DND-41 (cell line): ENCODE measurements around the gene RBMS3.

ENCODE experiments used
- ATAC-seq: fragments of 200-7000 bp; cut with Tn5 transposase; 3 replicates; pipeline ENCODE4 v1.9.1; 2021; ENCODE audit warnings: low read depth; ENCODE audit not compliant: insufficient read depth
- DNase-seq: peaks from one replicate; pipeline ENCODE4 v3.0.0-alpha.2; 2020
- H2AFZ ChIP-seq: 2 replicates; pipeline ENCODE4 v1.6.0; 2012; ENCODE audit warnings: low read depth, low read length
- H3K27ac ChIP-seq: 2 replicates; pipeline ENCODE4 v1.5.1; 2012; ENCODE audit warnings: low read length, inconsistent platforms
- H3K27me3 ChIP-seq: fragments of 200-600 bp; sonication (generic); 2 replicates; pipeline ENCODE4 v1.6.0; 2012; ENCODE audit warnings: low read length, mild to moderate bottlenecking, inconsistent platforms; ENCODE audit not compliant: insufficient read depth, poor library complexity
- H3K36me3 ChIP-seq: 2 replicates; pipeline ENCODE4 v1.5.1; 2012; ENCODE audit warnings: low read length, inconsistent platforms; ENCODE audit not compliant: insufficient read depth
- H3K4me1 ChIP-seq: 2 replicates; pipeline ENCODE4 v1.5.1; 2012; ENCODE audit warnings: mild to moderate bottlenecking, low read length; ENCODE audit not compliant: insufficient read depth
- H3K4me2 ChIP-seq: 2 replicates; pipeline ENCODE4 v1.6.0; 2012; ENCODE audit warnings: mild to moderate bottlenecking, moderate library complexity, low read length, inconsistent platforms; ENCODE audit not compliant: insufficient read depth
- H3K4me3 ChIP-seq, 2 experiments: fragments of 200-600 bp in 1 of 2; shearing (Covaris generic) in 1 of 2; 2 replicates each; pipeline ENCODE4 v1.5.1; 2012 to 2016; ENCODE audit warnings: inconsistent platforms in 2 of 2, low read length in 2 of 2, mild to moderate bottlenecking in 2 of 2, low read depth in 1 of 2, moderate library complexity in 1 of 2
- H3K79me2 ChIP-seq: 2 replicates; pipeline ENCODE4 v1.6.0; 2012; ENCODE audit warnings: low read length, inconsistent platforms; ENCODE audit not compliant: insufficient read depth
- H3K9ac ChIP-seq: 2 replicates; pipeline ENCODE4 v1.6.0; 2012; ENCODE audit warnings: low read depth, mild to moderate bottlenecking, inconsistent platforms, low read length, moderate library complexity
- H3K9me3 ChIP-seq: 2 replicates; pipeline ENCODE4 v1.5.1; 2012; ENCODE audit warnings: low read length, moderate library complexity, mild to moderate bottlenecking, inconsistent platforms; ENCODE audit not compliant: insufficient read depth, severe bottlenecking
- H4K20me1 ChIP-seq: 2 replicates; pipeline ENCODE4 v1.6.0; 2012; ENCODE audit warnings: low read length; ENCODE audit not compliant: insufficient read depth
- CTCF ChIP-seq: IDR thresholded peaks from 2 replicates; pipeline ENCODE4 v1.5.1; 2012; ENCODE audit warnings: borderline replicate concordance, low read length, moderate library complexity, mild to moderate bottlenecking; ENCODE audit not compliant: poor library complexity, severe bottlenecking; ENCODE audit errors: extremely low read depth
- EZH2 ChIP-seq: IDR thresholded peaks from 3 replicates; pipeline ENCODE4 v1.6.1; 2012; ENCODE audit warnings: borderline replicate concordance, low read depth, mild to moderate bottlenecking, moderate library complexity, low read length, inconsistent platforms; ENCODE audit not compliant: severe bottlenecking

Gene RBMS3

GRCh38 chr3:29576675-29577074 lies 295.8 kb downstream of the RBMS3 start:
- no peak for TF ChIP-seq EZH2
- Histone ChIP-seq H3K9me3 (no peaks in the 10 kb centered on the region), H3K27me3 (no peaks in the 10 kb centered on the region), H3K4me1 (no peaks in the 10 kb centered on the region), H4K20me1 (no peaks in the 10 kb centered on the region), H3K4me2 (no peak overlapping the region), H3K36me3 (no peaks in the 10 kb centered on the region), H3K4me3 (no peak overlapping the region), H3K9ac (no peak overlapping the region), H3K27ac (no peak overlapping the region), H2AFZ (no peak overlapping the region), H3K79me2 (no peaks in the 10 kb centered on the region)
- ATAC-seq (no peak), DNase-seq (no peak)

- no peak overlapping the region for H3K4me2 ChIP-seq
- H3K4me1 ChIP-seq: no peaks in the 10 kb centered on the region
- H3K27me3 ChIP-seq: no peaks in the 10 kb centered on the region
- H2AFZ ChIP-seq: no peak overlapping the region
- TF ChIP-seq CTCF: no peak
- no peak for TF ChIP-seq EZH2
- no peak overlapping the region for H3K9ac ChIP-seq
- no peak overlapping the region for H3K27ac ChIP-seq
- H3K36me3 ChIP-seq: no peaks in the 10 kb centered on the region
- H4K20me1 ChIP-seq: no peaks in the 10 kb centered on the region
- ATAC-seq (no peak), DNase-seq (no peak)
- no peaks in the 10 kb centered on the region for H3K79me2 ChIP-seq
- H3K9me3 ChIP-seq: no peaks in the 10 kb centered on the region
- H3K4me3 ChIP-seq: no peak overlapping the region
Measured at GRCh38 chr3:29577250-29577649, 296.4 kb downstream of the RBMS3 start.

GRCh38 chr3:29581311-29581710 lies 300.4 kb downstream of the RBMS3 start:
- ATAC-seq (no peak), DNase-seq (no peak)
- Histone ChIP-seq H4K20me1 (no peaks in the 10 kb centered on the region), H3K4me1 (no peaks in the 10 kb centered on the region), H3K9ac (no peak overlapping the region), H3K9me3 (no peaks in the 10 kb centered on the region), H3K4me3 (no peak overlapping the region), H3K36me3 (no peaks in the 10 kb centered on the region), H3K79me2 (no peaks in the 10 kb centered on the region), H3K27me3 (no peaks in the 10 kb centered on the region), H3K27ac (no peak overlapping the region), H3K4me2 (no peak overlapping the region), H2AFZ (no peak overlapping the region)
- TF ChIP-seq EZH2: no peak
- no peak for TF ChIP-seq CTCF

GRCh38 chr3:29582273-29582672 lies 301.4 kb downstream of the RBMS3 start:
- Histone ChIP-seq H3K27ac (no peak overlapping the region), H3K4me1 (no peaks in the 10 kb centered on the region), H3K4me3 (no peak overlapping the region), H3K27me3 (no peaks in the 10 kb centered on the region), H3K36me3 (no peaks in the 10 kb centered on the region), H3K79me2 (no peaks in the 10 kb centered on the region), H2AFZ (no peak overlapping the region), H3K9me3 (no peaks in the 10 kb centered on the region), H4K20me1 (no peaks in the 10 kb centered on the region), H3K9ac (no peak overlapping the region), H3K4me2 (no peak overlapping the region)
- no peak for ATAC-seq
- DNase-seq: no peak
- no peak for TF ChIP-seq EZH2
